ENCODE data around the gene ATP5F1E. TPM values are rescaled to one million over a fixed set of nuclear protein-coding genes. Genes with fewer than 3 reads are reported as not detected.
"Not testable (repeated sequence)": the region's sequence is repeated elsewhere in the genome, so short reads cannot be mapped to it uniquely, and the experiment has no call there.

ATP5F1E gene
- polyA plus RNA-seq, 1 donor: 166 TPM

DNA sequence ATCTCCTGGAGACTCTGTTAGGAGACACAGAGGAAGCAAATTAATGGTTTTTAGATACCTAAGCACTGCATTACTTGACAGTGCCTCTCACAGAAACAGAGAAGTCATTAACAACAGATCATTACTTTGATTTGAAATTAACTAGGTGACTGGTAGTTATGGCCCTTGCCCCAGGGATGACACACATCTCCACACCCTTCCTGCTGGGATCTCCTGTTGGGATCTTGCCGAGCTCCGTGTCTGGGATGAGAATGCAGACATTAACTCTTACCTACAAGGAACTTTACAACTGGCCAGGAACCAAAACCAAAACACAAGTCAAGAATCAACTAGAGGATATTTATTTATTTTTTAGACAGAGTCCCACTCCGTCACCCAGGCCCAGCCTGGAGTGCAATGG, 12.7 kb upstream of the ATP5F1E start:
- DNase-seq: no peak

GRCh38 chr20:59044295-59044694, 12.2 kb upstream of the ATP5F1E start:
- DNase-seq: no peak

DNA sequence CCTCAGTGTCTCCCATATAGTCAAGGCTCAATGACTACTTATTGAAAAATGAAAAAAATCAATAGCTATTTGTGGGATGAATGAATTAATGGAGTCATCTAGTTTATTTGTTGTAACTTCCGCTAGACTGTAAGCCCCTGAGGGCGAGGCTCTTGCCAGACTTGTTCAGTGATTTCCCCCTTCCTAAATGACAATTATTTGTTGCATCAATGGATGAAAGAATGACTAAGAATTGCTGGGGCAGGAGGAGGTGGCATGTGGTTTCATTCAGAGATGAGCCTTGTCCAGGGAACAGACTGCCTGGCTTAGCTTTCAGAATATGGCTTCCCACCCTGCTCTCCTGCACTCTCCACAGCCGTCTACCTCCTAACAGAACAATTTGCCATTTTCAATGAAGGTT, 11.6 kb upstream of the ATP5F1E start:
- DNase-seq: no peak

DNA sequence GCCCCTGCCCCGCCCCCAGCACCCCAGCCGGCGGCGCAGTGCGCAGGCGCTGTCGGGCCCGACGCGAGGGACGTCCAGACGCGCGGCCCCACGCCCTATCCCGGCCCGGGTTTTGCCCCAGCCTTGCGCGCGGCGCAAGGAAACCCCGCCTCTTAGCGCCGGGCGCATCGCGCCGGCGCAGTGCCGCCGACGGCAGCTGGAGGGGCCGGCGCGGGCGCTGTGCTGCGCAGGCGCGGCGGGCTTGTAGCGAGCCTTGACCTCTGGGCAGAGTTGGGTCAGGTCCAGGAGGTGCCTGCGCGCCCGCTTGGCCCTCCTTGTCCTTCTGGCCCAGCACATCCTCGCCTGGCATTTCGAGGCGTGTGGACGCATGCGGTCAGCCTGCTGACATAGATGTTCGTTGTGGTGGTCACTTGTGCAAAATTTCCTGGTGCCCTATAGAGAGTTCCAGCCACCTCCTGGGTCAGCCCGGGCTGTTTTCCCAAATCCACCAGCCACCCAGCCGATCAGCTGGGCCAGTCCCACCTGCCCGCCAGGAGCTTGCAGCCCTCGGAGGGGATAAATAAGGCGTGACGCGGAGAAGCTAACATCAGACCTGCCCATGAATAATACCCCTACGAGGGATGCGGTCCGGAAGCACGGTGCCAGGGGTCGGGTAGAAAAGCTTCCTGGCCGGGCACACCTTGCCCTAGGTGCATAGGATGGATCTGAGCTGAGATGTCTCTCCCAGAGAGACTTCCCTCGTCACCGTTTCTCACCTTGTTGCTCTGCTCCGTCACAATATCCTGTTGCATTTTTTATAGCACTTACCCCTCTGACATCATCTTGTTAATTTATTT, 10.9 kb upstream of the ATP5F1E start:
- DNase-seq: peak; percentile 90

GRCh38 chr20:59042151-59042795, 10.1 kb upstream of the ATP5F1E start, which contains the start of gene PRELID3B:
PRELID3B (minus strand) TSS chr20:59042786; CDS start chr20:59042730, 56 bp downstream.
- no peak for DNase-seq

GRCh38 chr20:59041487-59041886, 9.4 kb upstream of the ATP5F1E start:
- DNase-seq: not testable (repeated sequence)

DNA sequence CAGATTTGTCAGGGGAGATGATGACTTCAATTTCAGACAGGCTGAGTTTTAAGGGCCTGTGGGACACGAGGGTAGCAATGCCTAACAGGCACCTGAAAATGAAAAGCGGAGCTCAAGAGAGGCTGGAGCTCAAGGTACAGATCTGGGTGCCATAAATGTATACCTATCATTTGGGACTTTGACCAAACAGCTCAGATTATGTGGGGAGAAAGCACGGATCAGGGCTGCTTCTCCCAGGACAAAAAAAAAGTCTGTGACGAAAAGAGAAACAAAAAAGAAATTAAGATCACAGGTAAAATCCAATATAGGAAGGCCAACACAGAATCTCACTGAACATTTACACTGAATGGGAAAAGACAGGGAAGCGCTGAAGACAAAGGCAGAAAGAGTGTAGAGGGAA, 8.5 kb upstream of the ATP5F1E start:
- no peak for DNase-seq

DNA sequence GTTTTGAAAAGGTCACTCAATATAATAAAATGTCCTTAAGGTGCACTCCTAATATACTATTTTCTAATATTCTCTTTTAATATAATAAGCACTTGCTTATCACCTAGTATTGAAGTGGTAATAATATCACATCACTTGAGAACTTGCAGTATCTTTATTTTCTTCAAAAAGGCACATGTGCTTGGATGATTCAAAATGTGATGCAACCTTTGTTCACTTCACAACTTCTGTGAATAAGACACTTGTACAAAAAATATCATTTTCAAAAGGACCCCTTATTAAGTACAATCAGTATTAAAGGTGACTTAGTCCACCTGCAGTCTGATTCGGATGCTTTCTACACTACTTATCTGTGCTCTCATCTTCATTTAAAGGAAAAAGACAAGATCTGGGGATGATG, 7.1 kb upstream of the ATP5F1E start:
- DNase-seq: no peak

DNA sequence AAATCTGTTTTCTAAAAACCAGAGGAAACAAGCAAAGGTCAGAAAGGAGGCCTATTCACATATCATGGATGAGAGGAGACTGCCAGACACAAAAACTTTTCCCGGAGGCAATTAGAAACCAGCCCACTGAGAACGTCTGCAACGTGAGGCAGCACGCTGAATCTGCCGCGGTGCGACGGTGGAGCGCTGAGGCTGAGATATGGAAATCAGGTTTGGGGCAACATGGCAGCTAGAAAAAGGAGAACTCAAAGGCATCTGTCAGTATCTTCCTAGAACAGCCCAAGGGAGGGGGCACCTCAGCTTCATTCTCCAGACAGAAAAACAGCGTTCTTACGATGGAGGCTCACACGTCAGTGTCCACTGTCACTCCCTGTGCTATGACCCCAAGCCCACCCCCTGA, 5.3 kb upstream of the ATP5F1E start:
- no peak for DNase-seq

DNA sequence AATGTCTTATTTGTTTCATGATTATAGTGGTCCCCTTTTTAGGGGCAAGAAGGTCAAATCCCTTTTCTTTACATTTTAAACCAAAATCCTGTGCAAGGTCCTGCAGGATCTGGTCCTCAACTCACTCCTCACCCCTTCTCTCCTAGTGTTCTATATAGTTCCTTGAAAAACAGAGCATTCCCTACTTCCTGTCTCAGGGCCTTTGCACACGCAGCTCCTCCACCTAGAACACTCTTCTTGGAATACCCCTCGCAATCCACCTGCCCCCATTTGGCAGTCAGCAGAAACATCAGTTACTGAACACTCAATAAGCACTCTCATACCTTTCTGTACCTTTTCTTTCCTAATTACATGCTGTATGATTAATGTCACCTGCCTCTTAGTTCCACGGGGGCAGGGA, 3.2 kb upstream of the ATP5F1E start:
- DNase-seq: no peak

GRCh38 chr20:59033616-59034165, 1.6 kb upstream of the ATP5F1E start:
- no peak for DNase-seq

GRCh38 chr20:59033093-59033492, 958 bp upstream of the ATP5F1E start:
- DNase-seq: no peak

- no peak for DNase-seq
These were observed 551 bp upstream of the ATP5F1E start for GRCh38 chr20:59032713-59033059.

DNA sequence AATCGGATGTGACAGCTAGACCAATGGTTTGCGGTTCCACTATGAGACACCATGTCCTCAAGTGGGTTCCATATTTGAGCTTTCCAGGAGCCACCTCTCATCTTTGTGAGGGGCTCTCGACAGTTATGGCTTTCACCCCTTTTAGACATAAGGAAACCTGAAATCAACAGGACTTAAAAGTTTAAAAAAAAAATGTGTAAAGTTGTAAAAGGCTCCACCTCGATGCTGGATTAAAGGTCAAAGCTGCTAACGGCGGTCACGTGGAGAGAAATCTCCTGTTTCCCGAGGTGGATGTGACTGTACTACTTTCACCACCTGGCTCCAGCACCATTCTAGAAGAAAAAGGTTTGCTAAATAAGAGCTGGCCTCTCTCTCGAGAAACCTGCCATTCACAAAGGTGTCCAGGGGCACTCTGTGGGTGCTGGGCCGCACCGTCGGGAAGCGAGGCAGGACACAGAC, 542 bp downstream of the ATP5F1E start:
- DNase-seq: no peak

DNA sequence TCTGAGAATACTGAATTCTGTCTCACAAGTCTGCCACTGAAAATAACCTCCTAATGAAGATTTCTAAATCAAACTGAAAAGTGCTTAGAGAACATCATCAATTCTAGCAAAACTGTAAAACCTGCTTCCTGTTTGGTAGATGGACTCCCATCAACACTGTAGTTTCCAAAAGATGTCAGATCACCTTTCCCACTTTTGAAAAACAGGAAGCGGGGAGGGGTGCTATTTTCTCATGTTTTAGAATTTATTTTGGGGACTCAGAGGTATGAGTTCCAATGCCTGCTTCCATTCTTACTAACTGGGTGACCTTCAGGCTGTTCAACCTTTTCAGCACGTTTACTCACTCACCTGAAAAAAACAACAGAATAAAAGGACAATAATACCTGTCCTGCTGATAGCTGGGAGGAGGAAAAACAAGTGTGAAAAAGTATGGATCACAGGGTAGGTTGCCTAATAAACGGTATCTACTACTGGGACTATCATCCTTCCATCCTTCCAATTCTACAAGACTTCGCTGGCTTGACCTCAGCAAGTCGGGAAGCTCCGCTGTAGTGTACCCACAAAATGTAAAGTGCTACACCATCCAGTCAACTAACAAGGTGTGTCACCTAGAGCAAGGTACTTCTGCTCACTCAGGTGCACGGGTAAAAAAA, 1.1 kb downstream of the ATP5F1E start:
- no peak for DNase-seq

DNA sequence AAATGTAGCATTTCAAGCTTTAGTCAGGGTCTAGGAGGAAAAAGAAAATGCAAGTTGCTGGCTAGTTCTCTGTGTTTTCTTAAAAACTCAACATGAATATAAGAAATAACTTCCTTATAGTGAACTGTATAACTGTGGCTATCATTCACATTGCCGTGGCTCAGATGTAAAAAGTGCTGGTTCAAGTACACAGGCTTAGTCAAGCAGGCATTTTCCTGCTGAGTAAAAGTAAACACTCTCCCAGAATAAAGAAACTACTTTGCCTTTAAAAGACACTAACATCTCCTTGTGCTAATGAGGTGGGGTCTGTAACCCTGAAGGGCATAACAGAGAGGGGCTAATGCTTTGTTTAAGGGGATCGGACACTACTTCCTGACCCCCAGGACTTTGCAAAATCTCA, 3.3 kb downstream of the ATP5F1E start:
- DNase-seq: no peak

- DNase-seq: no peak
These were observed 4.3 kb downstream of the ATP5F1E start for GRCh38 chr20:59027741-59028320.

DNA sequence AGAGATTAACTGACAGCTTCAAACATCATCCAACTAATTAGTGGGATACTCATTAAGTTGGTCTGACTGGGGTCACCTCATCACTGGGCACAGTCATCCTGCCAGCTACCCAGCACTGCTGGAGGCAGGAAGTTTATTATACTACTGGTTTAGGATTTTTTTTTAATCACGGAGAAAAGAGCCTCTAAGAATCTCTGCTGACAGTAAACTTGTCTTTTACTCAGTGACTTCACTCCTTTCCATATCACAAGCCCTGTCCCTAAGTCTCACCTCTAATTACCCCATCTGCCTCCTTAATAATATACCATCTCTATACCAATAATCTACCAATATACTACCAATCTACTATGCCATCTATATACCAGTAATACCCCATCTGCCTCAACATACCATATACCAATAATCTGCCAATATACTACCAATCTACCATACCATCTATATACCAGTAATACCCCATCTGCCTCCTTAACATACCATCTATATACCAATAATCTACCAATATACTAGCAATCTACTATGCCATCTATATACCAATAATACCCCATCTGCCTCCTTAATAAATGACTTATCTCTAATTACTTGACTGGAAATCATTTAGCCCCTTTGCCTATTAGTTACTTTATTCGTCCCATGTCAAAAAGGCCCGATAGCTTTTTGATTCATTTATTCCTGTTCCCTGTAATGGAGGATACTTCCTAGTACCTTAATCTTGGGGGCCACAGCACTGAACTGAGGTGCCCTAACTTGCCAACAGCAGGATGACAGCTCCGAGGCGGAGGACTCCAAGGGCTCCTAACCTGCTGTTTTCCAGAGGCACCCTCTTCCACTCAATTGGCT, 5.0 kb downstream of the ATP5F1E start:
- DNase-seq: no peak

DNA sequence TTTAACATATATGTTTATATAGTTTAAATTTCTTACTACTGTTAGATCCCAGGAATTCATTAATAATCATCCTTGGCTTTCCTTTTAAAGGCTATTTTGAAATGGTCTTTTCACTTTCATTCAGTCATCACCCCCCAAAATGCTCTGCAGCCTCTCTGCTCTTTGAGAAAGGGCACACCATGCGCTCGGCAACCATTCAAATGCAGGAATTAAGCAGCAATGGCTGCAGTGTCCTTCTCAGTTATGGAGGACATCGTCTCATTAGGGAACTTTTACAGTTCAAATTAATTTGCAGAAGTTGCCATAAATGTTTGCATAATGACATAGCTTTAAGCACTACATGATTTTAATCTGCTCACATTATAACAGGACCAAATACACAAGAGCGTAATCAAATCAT, 6.6 kb downstream of the ATP5F1E start:
- DNase-seq: no peak

DNA sequence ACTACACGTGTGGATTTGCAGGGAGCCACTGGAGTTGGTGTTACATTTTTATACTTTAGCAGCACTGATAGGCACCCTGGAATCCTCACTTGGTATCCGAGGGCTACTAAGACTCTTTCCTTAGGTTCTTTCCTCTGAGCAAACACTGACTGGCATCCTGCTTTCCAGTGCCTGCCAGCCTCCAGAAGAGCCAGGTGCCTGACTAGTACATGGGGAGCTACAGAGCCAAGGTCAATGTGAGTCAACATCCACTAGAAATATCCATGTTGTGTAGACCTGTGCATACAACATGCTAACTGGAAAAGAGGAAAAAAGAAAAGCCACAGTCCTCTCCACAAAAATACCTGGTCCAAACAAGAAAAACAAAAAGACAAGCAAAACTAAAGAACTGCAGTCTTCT, 7.0 kb downstream of the ATP5F1E start:
- no peak for DNase-seq

- DNase-seq: no peak
These were observed 8.0 kb downstream of the ATP5F1E start for GRCh38 chr20:59024111-59024530.

DNA sequence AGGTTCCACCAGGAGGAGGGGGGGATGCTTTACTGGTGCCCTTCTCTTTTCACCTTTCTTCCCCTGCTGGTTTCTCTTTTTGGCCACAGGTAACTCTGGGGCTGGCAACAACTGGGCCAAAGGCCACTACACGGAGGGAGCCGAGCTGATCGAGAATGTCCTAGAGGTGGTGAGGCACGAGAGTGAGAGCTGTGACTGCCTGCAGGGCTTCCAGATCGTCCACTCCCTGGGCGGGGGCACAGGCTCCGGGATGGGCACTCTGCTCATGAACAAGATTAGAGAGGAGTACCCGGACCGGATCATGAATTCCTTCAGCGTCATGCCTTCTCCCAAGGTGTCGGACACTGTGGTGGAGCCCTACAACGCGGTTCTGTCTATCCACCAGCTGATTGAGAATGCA, 8.5 kb downstream of the ATP5F1E start:
- DNase-seq: no peak
